ENCODE data around the gene UQCR10. TPM values are rescaled to one million over a fixed set of nuclear protein-coding genes. Genes with fewer than 3 reads are reported as not detected.

Gene UQCR10
- total RNA-seq, 1 experiment from 2014 or later, result 119 TPM

- Histone ChIP-seq H3K4me3 (ENCODE audit: low read depth, low read length, poor library complexity, severe bottlenecking) (no peak overlapping the region), H3K27ac (ENCODE audit: low read depth, low read length, poor library complexity, severe bottlenecking) (no peak overlapping the region), H3K27me3 (replicated peaks; ENCODE audit: insufficient read depth, low read depth, low read length, poor library complexity) (peaks cover 14% of the 10 kb centered on the region), H3K36me3 (ENCODE audit: insufficient read depth, low read length, poor library complexity, severe bottlenecking) (no peaks in the 10 kb centered on the region), H3K4me1 (ENCODE audit: insufficient read depth, low read length, poor library complexity, severe bottlenecking) (no peaks in the 10 kb centered on the region), H3K9me3 (ENCODE audit: low read depth, low read length, poor library complexity, severe bottlenecking) (no peaks in the 10 kb centered on the region)
- CTCF ChIA-PET, result no interaction called here
- TF ChIP-seq, protein P1, sequence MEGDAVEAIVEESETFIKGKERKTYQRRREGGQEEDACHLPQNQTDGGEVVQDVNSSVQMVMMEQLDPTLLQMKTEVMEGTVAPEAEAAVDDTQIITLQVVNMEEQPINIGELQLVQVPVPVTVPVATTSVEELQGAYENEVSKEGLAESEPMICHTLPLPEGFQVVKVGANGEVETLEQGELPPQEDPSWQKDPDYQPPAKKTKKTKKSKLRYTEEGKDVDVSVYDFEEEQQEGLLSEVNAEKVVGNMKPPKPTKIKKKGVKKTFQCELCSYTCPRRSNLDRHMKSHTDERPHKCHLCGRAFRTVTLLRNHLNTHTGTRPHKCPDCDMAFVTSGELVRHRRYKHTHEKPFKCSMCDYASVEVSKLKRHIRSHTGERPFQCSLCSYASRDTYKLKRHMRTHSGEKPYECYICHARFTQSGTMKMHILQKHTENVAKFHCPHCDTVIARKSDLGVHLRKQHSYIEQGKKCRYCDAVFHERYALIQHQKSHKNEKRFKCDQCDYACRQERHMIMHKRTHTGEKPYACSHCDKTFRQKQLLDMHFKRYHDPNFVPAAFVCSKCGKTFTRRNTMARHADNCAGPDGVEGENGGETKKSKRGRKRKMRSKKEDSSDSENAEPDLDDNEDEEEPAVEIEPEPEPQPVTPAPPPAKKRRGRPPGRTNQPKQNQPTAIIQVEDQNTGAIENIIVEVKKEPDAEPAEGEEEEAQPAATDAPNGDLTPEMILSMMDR (conservative IDR thresholded peaks at IDR 0.05; ENCODE audit: low read depth, low read length), result no peak
- no peak for TF ChIP-seq EZH2 (IDR thresholded peaks at IDR 0.05; ENCODE audit: borderline replicate concordance, low read depth, low read length, poor library complexity, severe bottlenecking)
- POLR2A ChIA-PET (ENCODE audit: low non-redundant PET), result no interaction called here
- intact Hi-C loops (cut with micrococcal nuclease; ENCODE audit: unreplicated experiment), result loop anchor here (5.0 kb wide), 1 partner anchor 361 kb away; no protein-coding TSS in a partner anchor
- no peak for DNase-seq (ENCODE audit: low spot score)
- BruUV-seq (replicated peaks), result no TSS peak
These were observed 41.1 kb upstream of the UQCR10 start for GRCh38 chr22:29726106-29726505.

GRCh38 chr22:29726512-29727130 is 40.5 kb upstream of the UQCR10 start:
- no TSS peak for BruUV-seq (replicated peaks)

GRCh38 chr22:29727131-29727523 is 40.0 kb upstream of the UQCR10 start:
- Histone ChIP-seq H3K9me3 (ENCODE audit: low read depth, low read length, poor library complexity, severe bottlenecking) (no peaks in the 10 kb centered on the region), H3K27ac (ENCODE audit: low read depth, low read length, poor library complexity, severe bottlenecking) (no peak overlapping the region), H3K4me3 (ENCODE audit: low read depth, low read length, poor library complexity, severe bottlenecking) (no peak overlapping the region), H3K4me1 (ENCODE audit: insufficient read depth, low read length, poor library complexity, severe bottlenecking) (no peaks in the 10 kb centered on the region), H3K27me3 (replicated peaks; ENCODE audit: insufficient read depth, low read depth, low read length, poor library complexity) (peaks cover 4% of the 10 kb centered on the region), H3K36me3 (ENCODE audit: insufficient read depth, low read length, poor library complexity, severe bottlenecking) (no peaks in the 10 kb centered on the region)
- ChIA-PET CTCF (interaction anchor here (0.5 to 0.7 kb wide), 4 partner anchors 10 to 287 kb away, joined by 3 to 9 read pairs (median 4); no protein-coding TSS in a partner anchor), POLR2A (ENCODE audit: low non-redundant PET) (no interaction called here)
- intact Hi-C loops (cut with micrococcal nuclease; ENCODE audit: unreplicated experiment), result loop anchor here (5.0 kb wide), 1 partner anchor 360 kb away; no protein-coding TSS in a partner anchor
- peak; percentile 56 for DNase-seq (ENCODE audit: low spot score)
- TF ChIP-seq, protein P1 (conservative IDR thresholded peaks at IDR 0.05; ENCODE audit: low read depth, low read length), result peak; percentile 51
- no peak for TF ChIP-seq EZH2 (IDR thresholded peaks at IDR 0.05; ENCODE audit: borderline replicate concordance, low read depth, low read length, poor library complexity, severe bottlenecking)
- BruUV-seq (replicated peaks), result no TSS peak

More at GRCh38 chr22:29726512-29727130, 40.5 kb upstream of the UQCR10 start:
- no peak overlapping the region for H3K27ac ChIP-seq (ENCODE audit: low read depth, low read length, poor library complexity, severe bottlenecking)
- no peak overlapping the region for H3K4me3 ChIP-seq (ENCODE audit: low read depth, low read length, poor library complexity, severe bottlenecking)
- no peaks in the 10 kb centered on the region for H3K4me1 ChIP-seq (ENCODE audit: insufficient read depth, low read length, poor library complexity, severe bottlenecking)
- H3K9me3 ChIP-seq (ENCODE audit: low read depth, low read length, poor library complexity, severe bottlenecking), result no peaks in the 10 kb centered on the region
- no peaks in the 10 kb centered on the region for H3K36me3 ChIP-seq (ENCODE audit: insufficient read depth, low read length, poor library complexity, severe bottlenecking)
- intact Hi-C loops (cut with micrococcal nuclease; ENCODE audit: unreplicated experiment), result loop anchor here (5.0 kb wide), 1 partner anchor 361 kb away; no protein-coding TSS in a partner anchor
- POLR2A ChIA-PET (ENCODE audit: low non-redundant PET), result no interaction called here
- CTCF ChIA-PET, result interaction anchor here (0.5 to 0.7 kb wide), 4 partner anchors 9 to 288 kb away, joined by 3 to 9 read pairs (median 4); no protein-coding TSS in a partner anchor
- no peak for TF ChIP-seq EZH2 (IDR thresholded peaks at IDR 0.05; ENCODE audit: borderline replicate concordance, low read depth, low read length, poor library complexity, severe bottlenecking)
- TF ChIP-seq, protein P1 (conservative IDR thresholded peaks at IDR 0.05; ENCODE audit: low read depth, low read length), result no peak
- peaks cover 9% of the 10 kb centered on the region for H3K27me3 ChIP-seq (replicated peaks; ENCODE audit: insufficient read depth, low read depth, low read length, poor library complexity)
- no peak for DNase-seq (ENCODE audit: low spot score)
